ENCODE measurements around the gene DMRTC1B. TPM values are rescaled to one million over a fixed set of nuclear protein-coding genes. Genes with fewer than 3 reads are reported as not detected.
A peak's percentile ranks its signal among the peaks of the same experiment; 100 is the strongest.
"Not testable (repeated sequence)": the region's sequence is repeated elsewhere in the genome, so short reads cannot be mapped to it uniquely, and the experiment has no call there.

Gene DMRTC1B
- total RNA-seq (2021) (not detected in 2 replicates), Bru-seq, nascent RNA (percentile 1 among the genes with signal in this experiment), BruChase-seq, experiment 1, labeled RNA remaining after a 2-hour chase (not detected), BruChase-seq, experiment 2, labeled RNA remaining after a 6-hour chase (not detected)
- long read RNA-seq: 0 reads

- POLR2A ChIA-PET (ENCODE audit: low non-redundant PET); H3K27ac ChIP-seq (ENCODE audit: low read depth, low read length, poor library complexity, severe bottlenecking); H3K27me3 ChIP-seq (replicated peaks; ENCODE audit: insufficient read depth, low read depth, low read length, poor library complexity); BruUV-seq (replicated peaks); H3K9me3 ChIP-seq (ENCODE audit: low read depth, low read length, poor library complexity, severe bottlenecking); DNase-seq (ENCODE audit: low spot score); H3K4me3 ChIP-seq (ENCODE audit: low read depth, low read length, poor library complexity, severe bottlenecking); H3K36me3 ChIP-seq (ENCODE audit: insufficient read depth, low read length, poor library complexity, severe bottlenecking); intact Hi-C loops (cut with micrococcal nuclease; ENCODE audit: unreplicated experiment); CTCF ChIA-PET; H3K4me1 ChIP-seq (ENCODE audit: insufficient read depth, low read length, poor library complexity, severe bottlenecking): not testable (repeated sequence)
Observed at GRCh38 chrX:72776653-72777466, at the start of gene DMRTC1B. Gene DMRTC1B (plus strand): TSS chrX:72776890. CDS start chrX:72845136, 68,246 bp downstream.

DNA sequence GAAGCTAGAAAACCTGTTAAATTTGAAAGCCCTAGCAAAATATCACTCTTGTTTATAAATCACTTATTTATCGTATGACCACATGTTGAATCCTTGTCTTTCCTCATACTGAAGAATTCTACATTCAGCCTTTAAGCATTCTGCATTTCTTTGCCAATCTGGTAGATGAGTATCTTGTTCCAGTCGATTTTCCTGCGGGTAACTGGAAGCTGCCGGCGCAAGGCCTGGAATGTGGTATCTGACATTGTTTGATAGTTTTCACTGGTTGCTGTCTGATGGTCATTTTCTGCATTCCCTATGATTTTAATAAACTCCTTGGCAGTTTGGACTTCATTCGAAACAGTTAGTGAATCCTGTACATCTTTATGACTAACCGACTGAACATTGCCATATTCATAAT is 48.8 kb upstream of the DMRTC1B start:
- CTCF ChIA-PET: no interaction called here
- Histone ChIP-seq H3K4me1 (ENCODE audit: insufficient read depth, low read length, poor library complexity, severe bottlenecking) (no peaks in the 10 kb centered on the region), H3K27ac (ENCODE audit: low read depth, low read length, poor library complexity, severe bottlenecking) (no peak overlapping the region), H3K36me3 (ENCODE audit: insufficient read depth, low read length, poor library complexity, severe bottlenecking) (no peaks in the 10 kb centered on the region), H3K9me3 (ENCODE audit: low read depth, low read length, poor library complexity, severe bottlenecking) (no peaks in the 10 kb centered on the region), H3K4me3 (ENCODE audit: low read depth, low read length, poor library complexity, severe bottlenecking) (no peak overlapping the region), H3K27me3 (replicated peaks; ENCODE audit: insufficient read depth, low read depth, low read length, poor library complexity) (peaks cover 3% of the 10 kb centered on the region)
- intact Hi-C loops (cut with micrococcal nuclease; ENCODE audit: unreplicated experiment): no loop called here
- no TSS peak for BruUV-seq (replicated peaks)
- POLR2A ChIA-PET (ENCODE audit: low non-redundant PET): no interaction called here
- TF ChIP-seq EZH2 (IDR thresholded peaks at IDR 0.05; ENCODE audit: borderline replicate concordance, low read depth, low read length, poor library complexity, severe bottlenecking): no peak
- TF ChIP-seq, protein P1, sequence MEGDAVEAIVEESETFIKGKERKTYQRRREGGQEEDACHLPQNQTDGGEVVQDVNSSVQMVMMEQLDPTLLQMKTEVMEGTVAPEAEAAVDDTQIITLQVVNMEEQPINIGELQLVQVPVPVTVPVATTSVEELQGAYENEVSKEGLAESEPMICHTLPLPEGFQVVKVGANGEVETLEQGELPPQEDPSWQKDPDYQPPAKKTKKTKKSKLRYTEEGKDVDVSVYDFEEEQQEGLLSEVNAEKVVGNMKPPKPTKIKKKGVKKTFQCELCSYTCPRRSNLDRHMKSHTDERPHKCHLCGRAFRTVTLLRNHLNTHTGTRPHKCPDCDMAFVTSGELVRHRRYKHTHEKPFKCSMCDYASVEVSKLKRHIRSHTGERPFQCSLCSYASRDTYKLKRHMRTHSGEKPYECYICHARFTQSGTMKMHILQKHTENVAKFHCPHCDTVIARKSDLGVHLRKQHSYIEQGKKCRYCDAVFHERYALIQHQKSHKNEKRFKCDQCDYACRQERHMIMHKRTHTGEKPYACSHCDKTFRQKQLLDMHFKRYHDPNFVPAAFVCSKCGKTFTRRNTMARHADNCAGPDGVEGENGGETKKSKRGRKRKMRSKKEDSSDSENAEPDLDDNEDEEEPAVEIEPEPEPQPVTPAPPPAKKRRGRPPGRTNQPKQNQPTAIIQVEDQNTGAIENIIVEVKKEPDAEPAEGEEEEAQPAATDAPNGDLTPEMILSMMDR (conservative IDR thresholded peaks at IDR 0.05; ENCODE audit: low read depth, low read length): no peak
- DNase-seq (ENCODE audit: low spot score): no peak

DNA sequence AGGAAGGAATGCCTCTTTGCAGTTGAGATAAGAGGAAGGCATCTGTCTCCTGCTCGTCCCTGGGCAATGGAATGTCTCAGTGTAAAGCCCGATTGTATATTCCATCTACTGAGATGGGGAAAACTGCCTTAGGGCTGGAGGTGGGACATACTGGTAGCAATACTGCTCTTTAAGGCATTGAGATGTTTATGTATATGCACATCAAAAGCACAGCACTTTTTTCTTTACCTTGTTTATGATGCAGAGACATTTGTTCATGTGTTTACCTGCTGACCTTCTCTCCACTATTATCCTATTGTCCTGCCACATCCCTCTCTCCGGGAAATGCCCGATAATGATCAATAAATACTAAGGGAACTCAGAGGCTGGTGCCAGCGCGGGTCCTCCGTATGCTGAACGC is 43.1 kb upstream of the DMRTC1B start:
- POLR2A ChIA-PET (ENCODE audit: low non-redundant PET); DNase-seq (ENCODE audit: low spot score); H3K4me3 ChIP-seq (ENCODE audit: low read depth, low read length, poor library complexity, severe bottlenecking); H3K36me3 ChIP-seq (ENCODE audit: insufficient read depth, low read length, poor library complexity, severe bottlenecking); CTCF ChIA-PET; intact Hi-C loops (cut with micrococcal nuclease; ENCODE audit: unreplicated experiment); H3K4me1 ChIP-seq (ENCODE audit: insufficient read depth, low read length, poor library complexity, severe bottlenecking); H3K27ac ChIP-seq (ENCODE audit: low read depth, low read length, poor library complexity, severe bottlenecking); BruUV-seq (replicated peaks); H3K9me3 ChIP-seq (ENCODE audit: low read depth, low read length, poor library complexity, severe bottlenecking); H3K27me3 ChIP-seq (replicated peaks; ENCODE audit: insufficient read depth, low read depth, low read length, poor library complexity): not testable (repeated sequence)

DNA sequence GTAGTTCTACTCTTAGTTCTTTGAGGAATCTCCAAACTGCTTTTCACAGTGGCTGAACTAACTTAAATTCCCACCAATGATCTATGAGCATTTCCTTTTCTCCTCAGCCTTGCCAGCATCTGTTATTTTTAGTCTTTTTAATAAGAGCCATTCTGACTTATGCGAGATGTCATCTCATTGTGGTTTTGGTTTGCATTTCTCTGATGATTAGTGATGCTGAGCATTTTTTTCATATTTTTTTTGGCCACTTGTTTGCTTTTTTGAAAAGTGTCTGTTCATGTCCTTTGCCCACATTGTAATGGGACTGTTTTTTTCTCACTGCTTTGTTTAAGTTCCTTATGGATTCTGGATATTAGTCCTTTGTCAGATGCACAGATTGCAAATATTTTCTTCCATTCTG is 41.1 kb upstream of the DMRTC1B start:
- TF ChIP-seq, protein P1 (conservative IDR thresholded peaks at IDR 0.05; ENCODE audit: low read depth, low read length): no peak
- TF ChIP-seq EZH2 (IDR thresholded peaks at IDR 0.05; ENCODE audit: borderline replicate concordance, low read depth, low read length, poor library complexity, severe bottlenecking): no peak
- POLR2A ChIA-PET (ENCODE audit: low non-redundant PET): no interaction called here
- CTCF ChIA-PET: no interaction called here
- no peaks in the 10 kb centered on the region for H3K36me3 ChIP-seq (ENCODE audit: insufficient read depth, low read length, poor library complexity, severe bottlenecking)
- BruUV-seq (replicated peaks): no TSS peak
- H3K9me3 ChIP-seq (ENCODE audit: low read depth, low read length, poor library complexity, severe bottlenecking): no peaks in the 10 kb centered on the region
- no peak overlapping the region for H3K27ac ChIP-seq (ENCODE audit: low read depth, low read length, poor library complexity, severe bottlenecking)
- intact Hi-C loops (cut with micrococcal nuclease; ENCODE audit: unreplicated experiment): no loop called here
- no peak for DNase-seq (ENCODE audit: low spot score)
- no peaks in the 10 kb centered on the region for H3K4me1 ChIP-seq (ENCODE audit: insufficient read depth, low read length, poor library complexity, severe bottlenecking)
- no peak overlapping the region for H3K4me3 ChIP-seq (ENCODE audit: low read depth, low read length, poor library complexity, severe bottlenecking)
- H3K27me3 ChIP-seq (replicated peaks; ENCODE audit: insufficient read depth, low read depth, low read length, poor library complexity): no peaks in the 10 kb centered on the region

DNA sequence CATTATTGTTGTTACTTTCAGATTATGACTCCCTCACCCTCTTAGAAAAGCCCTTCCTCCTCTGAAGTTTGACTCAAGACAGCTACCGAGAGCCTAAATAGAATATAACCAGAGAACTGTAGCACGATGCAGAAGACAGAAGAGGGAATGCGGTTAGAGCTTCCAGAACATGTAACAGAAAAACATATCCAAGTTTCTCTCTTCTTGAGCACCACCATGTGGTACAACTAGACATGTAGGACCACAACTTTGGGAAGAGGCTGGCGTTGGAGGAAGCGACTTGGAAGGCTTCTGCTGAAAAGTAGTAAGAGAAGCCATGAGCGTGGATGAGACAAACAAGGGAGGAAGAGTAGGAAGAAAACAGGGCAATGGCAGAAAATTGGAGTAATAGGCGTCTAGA is 31.1 kb upstream of the DMRTC1B start:
- H3K4me1 ChIP-seq (ENCODE audit: insufficient read depth, low read length, poor library complexity, severe bottlenecking); H3K4me3 ChIP-seq (ENCODE audit: low read depth, low read length, poor library complexity, severe bottlenecking); H3K27me3 ChIP-seq (replicated peaks; ENCODE audit: insufficient read depth, low read depth, low read length, poor library complexity); H3K36me3 ChIP-seq (ENCODE audit: insufficient read depth, low read length, poor library complexity, severe bottlenecking); H3K9me3 ChIP-seq (ENCODE audit: low read depth, low read length, poor library complexity, severe bottlenecking); H3K27ac ChIP-seq (ENCODE audit: low read depth, low read length, poor library complexity, severe bottlenecking); DNase-seq (ENCODE audit: low spot score); CTCF ChIA-PET; intact Hi-C loops (cut with micrococcal nuclease; ENCODE audit: unreplicated experiment); POLR2A ChIA-PET (ENCODE audit: low non-redundant PET); BruUV-seq (replicated peaks): not testable (repeated sequence)

GRCh38 chrX:72748545-72748944 is 28.1 kb upstream of the DMRTC1B start:
- H3K27me3 ChIP-seq (replicated peaks; ENCODE audit: insufficient read depth, low read depth, low read length, poor library complexity); CTCF ChIA-PET; POLR2A ChIA-PET (ENCODE audit: low non-redundant PET); intact Hi-C loops (cut with micrococcal nuclease; ENCODE audit: unreplicated experiment); H3K4me1 ChIP-seq (ENCODE audit: insufficient read depth, low read length, poor library complexity, severe bottlenecking); H3K9me3 ChIP-seq (ENCODE audit: low read depth, low read length, poor library complexity, severe bottlenecking); H3K36me3 ChIP-seq (ENCODE audit: insufficient read depth, low read length, poor library complexity, severe bottlenecking); BruUV-seq (replicated peaks); H3K27ac ChIP-seq (ENCODE audit: low read depth, low read length, poor library complexity, severe bottlenecking); H3K4me3 ChIP-seq (ENCODE audit: low read depth, low read length, poor library complexity, severe bottlenecking); DNase-seq (ENCODE audit: low spot score): not testable (repeated sequence)

Measured in A673 (cell line).